Neural cell (in vitro differentiated cells): ENCODE data around the gene PREX1. TPM values are rescaled to one million over a fixed set of nuclear protein-coding genes. Genes with fewer than 3 reads are reported as not detected.
"Not testable (repeated sequence)": the region's sequence is repeated elsewhere in the genome, so short reads cannot be mapped to it uniquely, and the experiment has no call there.

Experiments
- H2AFZ ChIP-seq: fragments of 200-600, 300-800 bp; sonication (generic), shearing (Covaris generic); 2 replicates; pipeline ENCODE4 v1.6.0; 2014; ENCODE audit warnings: low read depth, mild to moderate bottlenecking, antibody characterized with exemption, low read length, moderate library complexity
- H3F3A ChIP-seq: fragments of 200-600 bp; shearing (Covaris generic); 2 replicates; pipeline ENCODE4 v1.6.1; 2016; ENCODE audit warnings: mild to moderate bottlenecking, moderate library complexity, mixed read lengths, antibody characterized with exemption, low read length; ENCODE audit not compliant: insufficient read depth, poor library complexity, severe bottlenecking
- H3K27ac ChIP-seq: fragments of 200-600, 300-800 bp; sonication (generic), shearing (Covaris generic); 2 replicates; pipeline ENCODE4 v1.5.1; 2014; ENCODE audit warnings: mild to moderate bottlenecking, low read length, moderate library complexity
- H3K27me3 ChIP-seq: fragments of 300-800, 200-600 bp; sonication (generic), shearing (Covaris generic); 2 replicates; pipeline ENCODE4 v1.6.0; 2014; ENCODE audit warnings: mild to moderate bottlenecking, low read depth, low read length, moderate library complexity; ENCODE audit not compliant: insufficient read depth
- H3K36me3 ChIP-seq: fragments of 300-800, 200-600 bp; sonication (generic), shearing (Covaris generic); 2 replicates; pipeline ENCODE4 v1.5.1; 2014; ENCODE audit warnings: mild to moderate bottlenecking, antibody characterized with exemption, low read length, moderate library complexity; ENCODE audit not compliant: insufficient read depth
- H3K4me2 ChIP-seq: fragments of 300-800, 200-600 bp; sonication (generic), shearing (Covaris generic); 2 replicates; pipeline ENCODE4 v1.6.0; 2014; ENCODE audit warnings: mild to moderate bottlenecking, low read length
- H3K4me3 ChIP-seq: fragments of 300-800, 200-600 bp; sonication (generic), shearing (Covaris generic); 2 replicates; pipeline ENCODE4 v1.5.1; 2014; ENCODE audit warnings: mild to moderate bottlenecking, low read length, moderate library complexity
- H3K79me2 ChIP-seq: fragments of 200-600 bp; shearing (Covaris generic); replicated peaks from 2 replicates; pipeline ENCODE4 v1.6.0; 2014; ENCODE audit warnings: mild to moderate bottlenecking, low read length, moderate library complexity; ENCODE audit not compliant: insufficient read depth
- H3K9ac ChIP-seq: fragments of 300-800, 200-600 bp; sonication (generic), shearing (Covaris generic); 2 replicates; pipeline ENCODE4 v1.6.1; 2016; ENCODE audit warnings: mild to moderate bottlenecking, low read length, mixed read lengths
- H3K9me2 ChIP-seq: fragments of 200-600 bp; shearing (Covaris generic); 2 replicates; pipeline ENCODE4 v1.6.1; 2016; ENCODE audit warnings: mild to moderate bottlenecking, low read length, mixed read lengths; ENCODE audit not compliant: insufficient read depth
- H3K9me3 ChIP-seq: fragments of 200-600, 300-800 bp; sonication (generic), shearing (Covaris generic); 2 replicates; pipeline ENCODE4 v1.6.1; 2016; ENCODE audit warnings: mild to moderate bottlenecking, mixed run types, low read length, moderate library complexity, mixed read lengths
- H4K20me1 ChIP-seq: fragments of 200-600 bp; shearing (Covaris generic); 2 replicates; pipeline ENCODE4 v1.6.1; 2016; ENCODE audit warnings: mild to moderate bottlenecking, mixed run types; ENCODE audit not compliant: insufficient read depth
- EP300 ChIP-seq: fragments of 450-650 bp; conservative IDR thresholded peaks from 2 replicates; pipeline ENCODE4 v1.6.1; 2014; ENCODE audit warnings: antibody characterized with exemption, mild to moderate bottlenecking, moderate library complexity; ENCODE audit not compliant: poor library complexity, severe bottlenecking
- EZH2 ChIP-seq: fragments of 200-600, 300-800 bp; shearing (Covaris generic), sonication (generic); IDR thresholded peaks from 2 replicates; pipeline ENCODE4 v1.6.1; 2014; ENCODE audit warnings: antibody characterized with exemption, low read length, borderline replicate concordance, mild to moderate bottlenecking; ENCODE audit not compliant: insufficient read depth, poor library complexity, severe bottlenecking
- MXI1 ChIP-seq: fragments of 450-650 bp; conservative IDR thresholded peaks from 2 replicates; pipeline ENCODE4 v1.6.1; 2014; ENCODE audit warnings: antibody characterized with exemption, mild to moderate bottlenecking; ENCODE audit not compliant: poor library complexity, severe bottlenecking
- POLR2AphosphoS5 ChIP-seq: IDR thresholded peaks from 2 replicates; pipeline ENCODE4 v1.6.1; 2012
- RAD21 ChIP-seq: fragments of 450-650 bp; conservative IDR thresholded peaks from 2 replicates; pipeline ENCODE4 v1.6.1; 2014; ENCODE audit warnings: antibody characterized with exemption, mild to moderate bottlenecking, moderate library complexity
- REST ChIP-seq: IDR thresholded peaks from 2 replicates; pipeline ENCODE4 v1.6.1; 2012; ENCODE audit warnings: borderline replicate concordance
- SMC3 ChIP-seq: fragments of 450-650 bp; conservative IDR thresholded peaks from 2 replicates; pipeline ENCODE4 v1.6.1; 2014; ENCODE audit warnings: antibody characterized with exemption, mild to moderate bottlenecking, moderate library complexity; ENCODE audit not compliant: poor library complexity
- TAF1 ChIP-seq: IDR thresholded peaks from 2 replicates; pipeline ENCODE4 v1.6.1; 2012; ENCODE audit warnings: low read depth
- polyA plus RNA-seq: library from polyadenylated mRNA; depleted of rRNA; stranded (reverse); fragments of >200 nt; gene quantifications from 2 replicates; pipeline ENCODE4 v1.2.3, GENCODE V29; 2014
- TF ChIP-seq, protein P1 (sequence below): fragments of 450-650 bp; IDR thresholded peaks from 2 replicates; pipeline ENCODE4 v1.5.1; 2014; ENCODE audit warnings: antibody characterized with exemption, mild to moderate bottlenecking, moderate library complexity; ENCODE audit not compliant: poor library complexity, severe bottlenecking

The PREX1 gene
- polyA plus RNA-seq, 1 donor from 2014 or later, result 0.06 TPM

GRCh38 chr20:48875914-48876240 is 48.1 kb upstream of the PREX1 start:
- H3K4me2 ChIP-seq, result no peak overlapping the region
- no peaks in the 10 kb centered on the region for H3F3A ChIP-seq
- TF ChIP-seq POLR2AphosphoS5 (no peak), TAF1 (no peak), MXI1 (no peak), RAD21 (no peak), EP300 (no peak), SMC3 (no peak), REST (no peak), EZH2 (no peak)
- TF ChIP-seq, protein P1, sequence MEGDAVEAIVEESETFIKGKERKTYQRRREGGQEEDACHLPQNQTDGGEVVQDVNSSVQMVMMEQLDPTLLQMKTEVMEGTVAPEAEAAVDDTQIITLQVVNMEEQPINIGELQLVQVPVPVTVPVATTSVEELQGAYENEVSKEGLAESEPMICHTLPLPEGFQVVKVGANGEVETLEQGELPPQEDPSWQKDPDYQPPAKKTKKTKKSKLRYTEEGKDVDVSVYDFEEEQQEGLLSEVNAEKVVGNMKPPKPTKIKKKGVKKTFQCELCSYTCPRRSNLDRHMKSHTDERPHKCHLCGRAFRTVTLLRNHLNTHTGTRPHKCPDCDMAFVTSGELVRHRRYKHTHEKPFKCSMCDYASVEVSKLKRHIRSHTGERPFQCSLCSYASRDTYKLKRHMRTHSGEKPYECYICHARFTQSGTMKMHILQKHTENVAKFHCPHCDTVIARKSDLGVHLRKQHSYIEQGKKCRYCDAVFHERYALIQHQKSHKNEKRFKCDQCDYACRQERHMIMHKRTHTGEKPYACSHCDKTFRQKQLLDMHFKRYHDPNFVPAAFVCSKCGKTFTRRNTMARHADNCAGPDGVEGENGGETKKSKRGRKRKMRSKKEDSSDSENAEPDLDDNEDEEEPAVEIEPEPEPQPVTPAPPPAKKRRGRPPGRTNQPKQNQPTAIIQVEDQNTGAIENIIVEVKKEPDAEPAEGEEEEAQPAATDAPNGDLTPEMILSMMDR, result no peak
- no peaks in the 10 kb centered on the region for H3K27me3 ChIP-seq
- no peaks in the 10 kb centered on the region for H3K9me3 ChIP-seq
- H3K27ac ChIP-seq, result no peak overlapping the region
- H3K9me2 ChIP-seq, result no peaks in the 10 kb centered on the region
- H3K9ac ChIP-seq, result no peak overlapping the region
- H3K79me2 ChIP-seq, result no peaks in the 10 kb centered on the region
- no peaks in the 10 kb centered on the region for H3K36me3 ChIP-seq
- no peak overlapping the region for H2AFZ ChIP-seq
- no peaks in the 10 kb centered on the region for H4K20me1 ChIP-seq
- H3K4me3 ChIP-seq, result no peak overlapping the region

DNA sequence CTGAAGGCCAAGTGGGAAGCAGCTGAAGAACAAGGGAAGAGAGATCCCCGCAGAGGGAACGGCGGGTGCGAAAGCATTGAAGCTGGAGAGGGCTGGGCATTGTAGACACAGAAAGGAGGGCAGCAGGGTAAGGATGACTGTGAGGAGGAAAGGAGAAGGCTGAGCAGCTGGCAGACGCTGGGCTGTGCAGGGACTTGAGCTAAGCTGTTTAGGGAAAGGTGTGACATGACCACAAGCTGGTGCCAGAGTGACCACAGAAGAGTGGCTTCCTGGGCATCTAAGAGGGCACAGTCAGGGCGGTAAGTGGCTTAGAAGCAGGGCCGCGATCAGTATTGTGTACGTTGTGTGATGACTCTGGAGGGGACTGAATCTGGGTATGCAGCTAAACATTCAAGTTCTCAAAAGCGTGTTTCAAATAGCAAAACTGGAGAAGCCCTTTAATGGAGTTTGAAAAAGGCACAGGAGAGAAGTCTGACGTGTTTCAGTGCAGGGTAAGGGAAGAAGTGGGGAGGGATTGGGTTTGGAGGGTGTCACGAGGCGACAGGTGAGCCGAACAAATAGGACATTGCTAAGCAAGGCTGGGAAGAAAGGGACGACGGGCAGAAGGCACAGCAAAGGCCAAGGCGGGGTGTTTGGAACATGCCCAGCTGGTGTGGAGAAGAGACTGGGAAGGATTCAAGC is 47.6 kb upstream of the PREX1 start:
- no peak overlapping the region for H2AFZ ChIP-seq
- H3K9me2 ChIP-seq, result no peaks in the 10 kb centered on the region
- H3K36me3 ChIP-seq, result no peaks in the 10 kb centered on the region
- no peak overlapping the region for H3K9ac ChIP-seq
- no peak overlapping the region for H3K4me2 ChIP-seq
- H3K27ac ChIP-seq, result no peak overlapping the region
- H4K20me1 ChIP-seq, result no peaks in the 10 kb centered on the region
- no peaks in the 10 kb centered on the region for H3K9me3 ChIP-seq
- no peaks in the 10 kb centered on the region for H3F3A ChIP-seq
- H3K4me3 ChIP-seq, result no peak overlapping the region
- TF ChIP-seq, protein P1, result no peak
- TF ChIP-seq POLR2AphosphoS5 (no peak), EZH2 (no peak), MXI1 (no peak), TAF1 (no peak)
- no peaks in the 10 kb centered on the region for H3K27me3 ChIP-seq
- H3K79me2 ChIP-seq, result no peaks in the 10 kb centered on the region

DNA sequence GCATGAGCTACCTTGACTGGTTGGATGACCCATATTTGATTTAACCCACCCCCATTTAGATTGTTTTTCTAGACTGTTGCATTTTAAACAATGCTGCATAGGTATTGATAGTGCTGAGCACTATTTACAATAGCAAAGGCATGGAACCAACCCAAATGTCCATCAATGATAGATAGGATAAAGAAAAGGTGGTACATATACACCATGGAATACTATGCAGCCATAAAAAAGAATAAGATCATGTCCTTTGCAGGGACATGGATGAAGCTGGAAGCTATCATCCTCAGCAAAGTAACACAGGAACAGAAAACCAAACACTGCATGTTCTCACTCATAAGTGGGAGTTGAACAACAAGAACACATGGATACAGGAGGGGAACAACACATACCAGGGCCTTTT is 41.6 kb upstream of the PREX1 start:
- not testable (repeated sequence) for H4K20me1 ChIP-seq, H3K36me3 ChIP-seq, H3K9me3 ChIP-seq, H3K27me3 ChIP-seq, H3K4me3 ChIP-seq, H3K4me2 ChIP-seq, H3K9me2 ChIP-seq, H3K79me2 ChIP-seq, H3F3A ChIP-seq, H3K27ac ChIP-seq, H3K9ac ChIP-seq, H2AFZ ChIP-seq
